GM12878 (cell line): ENCODE results near the gene MTRFR. TPM values are rescaled to one million over a fixed set of nuclear protein-coding genes. Genes with fewer than 3 reads are reported as not detected.

ENCODE experiments used
- ASH2L ChIP-seq: fragments of 300-600, 200-600 bp; sonication (generic); IDR thresholded peaks from 2 replicates; pipeline ENCODE4 v1.6.1; 2017; ENCODE audit warnings: low read depth, mild to moderate bottlenecking, borderline replicate concordance
- ATF3 ChIP-seq: IDR thresholded peaks from 2 replicates; pipeline ENCODE4 v1.6.1; 2011; ENCODE audit warnings: low read depth, mild to moderate bottlenecking, low read length, moderate library complexity, borderline replicate concordance; ENCODE audit errors: extremely low read depth
- ATF7 ChIP-seq: fragments of 450-650 bp; IDR thresholded peaks from 2 replicates; pipeline ENCODE4 v1.6.1; 2016; ENCODE audit warnings: low read depth, mild to moderate bottlenecking
- BCL3 ChIP-seq: IDR thresholded peaks from 2 replicates; pipeline ENCODE4 v1.6.1; 2011; ENCODE audit warnings: borderline replicate concordance, low read depth, mild to moderate bottlenecking, moderate library complexity, low read length; ENCODE audit not compliant: insufficient read depth, poor library complexity, severe bottlenecking
- BMI1 ChIP-seq: fragments of 450-650 bp; IDR thresholded peaks from 2 replicates; pipeline ENCODE4 v1.6.1; 2016; ENCODE audit warnings: mild to moderate bottlenecking, moderate library complexity, borderline replicate concordance
- CBFB ChIP-seq: IDR thresholded peaks from 2 replicates; pipeline ENCODE4 v1.6.1; 2016; ENCODE audit warnings: antibody characterized with exemption, low read depth
- E2F8 ChIP-seq: fragments of 450-650 bp; IDR thresholded peaks from 2 replicates; pipeline ENCODE4 v1.6.1; 2018; ENCODE audit warnings: mild to moderate bottlenecking, low read depth, moderate library complexity; ENCODE audit not compliant: partially characterized antibody
- IKZF2 ChIP-seq, 2 experiments: fragments of 450-650 bp; IDR thresholded peaks; 2 replicates each; pipeline ENCODE4 v1.6.1; 2017; ENCODE audit warnings: mild to moderate bottlenecking in 2 of 2, moderate library complexity in 2 of 2
- IRF4 ChIP-seq: IDR thresholded peaks from 2 replicates; pipeline ENCODE4 v1.6.1; 2011; ENCODE audit warnings: low read depth, low read length
- JUND ChIP-seq: IDR thresholded peaks from 2 replicates; pipeline ENCODE4 v1.6.1; 2012; ENCODE audit warnings: low read depth, mild to moderate bottlenecking, low read length, improper control_type of control experiment, moderate library complexity
- KAT2A ChIP-seq: conservative IDR thresholded peaks from 2 replicates; pipeline ENCODE4 v1.6.1; 2011; ENCODE audit warnings: low read depth, low read length; ENCODE audit not compliant: control insufficient read depth
- KDM1A ChIP-seq: fragments of 200-600 bp; sonication (generic); IDR thresholded peaks from 2 replicates; pipeline ENCODE4 v1.6.1; 2016; ENCODE audit warnings: borderline replicate concordance
- KLF5 ChIP-seq: fragments of 450-650 bp; IDR thresholded peaks from 2 replicates; pipeline ENCODE4 v1.6.1; 2014; ENCODE audit warnings: mild to moderate bottlenecking; ENCODE audit not compliant: partially characterized antibody
- MYB ChIP-seq: fragments of 150-350 bp; IDR thresholded peaks from 2 replicates; pipeline ENCODE4 v1.6.1; 2014; ENCODE audit warnings: mild to moderate bottlenecking, low read depth, low read length, borderline replicate concordance
- NFXL1 ChIP-seq: fragments of 450-650 bp; IDR thresholded peaks from 2 replicates; pipeline ENCODE4 v1.6.1; 2017; ENCODE audit warnings: antibody characterized with exemption, mild to moderate bottlenecking, borderline replicate concordance
- NR2F1 ChIP-seq: fragments of 450-650 bp; conservative IDR thresholded peaks from 2 replicates; pipeline ENCODE4 v1.6.1; 2017; ENCODE audit warnings: mild to moderate bottlenecking
- POLR2A ChIP-seq: IDR thresholded peaks from 2 replicates; pipeline ENCODE4 v1.6.1; 2011; ENCODE audit warnings: low read depth, mild to moderate bottlenecking, low read length
- POU2F2 ChIP-seq: IDR thresholded peaks from 3 replicates; pipeline ENCODE4 v1.6.1; 2011; ENCODE audit warnings: low read depth, mild to moderate bottlenecking, low read length, borderline replicate concordance
- PRDM15 ChIP-seq: fragments of 450-650 bp; formaldehyde crosslinking; IDR thresholded peaks from 2 replicates; pipeline ENCODE4 v1.4.0; 2020; ENCODE audit warnings: mild to moderate bottlenecking, moderate library complexity
- RAD21 ChIP-seq: IDR thresholded peaks from 2 replicates; pipeline ENCODE4 v1.6.1; 2011; ENCODE audit warnings: mild to moderate bottlenecking, low read depth, low read length, moderate library complexity; ENCODE audit not compliant: insufficient read depth
- SMC3 ChIP-seq: IDR thresholded peaks from 2 replicates; pipeline ENCODE4 v1.6.1; 2011; ENCODE audit warnings: low read length, improper control_type of control experiment, borderline replicate concordance
- TARDBP ChIP-seq: IDR thresholded peaks from 2 replicates; pipeline ENCODE4 v1.6.1; 2016; ENCODE audit warnings: borderline replicate concordance
- ZZZ3 ChIP-seq: IDR thresholded peaks from 2 replicates; pipeline ENCODE4 v1.6.1; 2011; ENCODE audit warnings: low read depth; ENCODE audit not compliant: control insufficient read depth, insufficient read length
- polyA plus RNA-seq, 11 experiments: library from polyadenylated mRNA; depleted of rRNA in 4 of 11; unstranded in 6 of 11; stranded (reverse) in 5 of 11; fragments of >200 nt; fragmentation: Nextera tagmentation in 4 of 11; fragmentation: Illumina TruSeq in 1 of 11; extraction: Ambion mirVana in 4 of 11; extraction: Trizol in 1 of 11; gene quantifications; 1 replicate in 1 of 11; 2 replicates in 10 of 11; pipeline versions ENCODE4 v1.2.1 to v1.2.3, GENCODE V29; 2011 to 2016; ENCODE audit warnings: inconsistent platforms in 2 of 11, missing spikeins in 2 of 11, low read depth in 1 of 11
- total RNA-seq, 4 experiments: library from RNA; depleted of rRNA in 3 of 4; stranded (reverse); fragments of >200 nt in 3 of 4; fragmentation: Illumina TruSeq in 1 of 4; extraction: Trizol in 1 of 4; gene quantifications; 2 replicates each; pipeline versions ENCODE4 v1.2.1 to v1.2.3, GENCODE V29; 2013 to 2021

The MTRFR gene
- total and polyA plus RNA-seq, 10 of the 15 experiments (the other 5 are each of a cell fraction or from before 2014, with no cell fraction given): 12.2 to 33.4 (median 24.8) TPM

- TF ChIP-seq BCL3: no peak
- TF ChIP-seq IKZF2 (IDR thresholded peaks at IDR 0.05): peak; percentile 87 to 89
- no peak for TF ChIP-seq KAT2A
- TF ChIP-seq SMC3: no peak
- 0 out of 2 replicates have a peak, but pooled peaks have one; percentile 33 for TF ChIP-seq CBFB
- no peak for TF ChIP-seq MYB
- peak; percentile 89 for TF ChIP-seq IRF4
- no peak; the same call in 1 of the 2 replicates for TF ChIP-seq BMI1
- TF ChIP-seq JUND: peak; percentile 59; the same call in 1 of the 2 replicates
- TF ChIP-seq RAD21: no peak
- TF ChIP-seq POU2F2: peak; percentile 52; the same call in 1 of the 3 replicates
- no peak for TF ChIP-seq KDM1A
- TF ChIP-seq E2F8: peak; percentile 46
- TF ChIP-seq TARDBP: no peak
- no peak for TF ChIP-seq ZZZ3
- TF ChIP-seq POLR2A: no peak
- TF ChIP-seq NR2F1: 0 out of 2 replicates have a peak, but pooled peaks have one; percentile 16
- no peak for TF ChIP-seq KLF5
- no peak for TF ChIP-seq NFXL1
- no peak for TF ChIP-seq ASH2L
- no peak for TF ChIP-seq ATF3
- TF ChIP-seq ATF7: peak; percentile 94
- no peak for TF ChIP-seq PRDM15 (CRISPR knock-in tag)
These were observed 44.9 kb downstream of the MTRFR start (continued) for GRCh38 chr12:123278101-123278627.
